K562 (cell line): Measurements from ENCODE around the gene TRIM3. TPM values are rescaled to one million over a fixed set of nuclear protein-coding genes. Genes with fewer than 3 reads are reported as not detected.

ENCODE experiments used
- CBFA2T2 ChIP-seq: fragments of 450-650 bp; conservative IDR thresholded peaks from 2 replicates; pipeline ENCODE4 v1.6.1; 2017; ENCODE audit warnings: mild to moderate bottlenecking
- EGR1 ChIP-seq: fragments of 450-650 bp; conservative IDR thresholded peaks from 2 replicates; pipeline ENCODE4 v1.6.1; 2017; ENCODE audit warnings: mild to moderate bottlenecking
- ESRRA ChIP-seq: fragments of 450-650 bp; IDR thresholded peaks from 2 replicates; pipeline ENCODE4 v1.6.1; 2014; ENCODE audit warnings: low read depth, mild to moderate bottlenecking, moderate library complexity, borderline replicate concordance
- ETV1 ChIP-seq: fragments of 450-650 bp; conservative IDR thresholded peaks from 2 replicates; pipeline ENCODE4 v1.6.1; 2016; ENCODE audit warnings: missing genetic modification characterization, control low read depth, low read depth, missing compliant biosample characterization
- HSF4 ChIP-seq: fragments of 250-450 bp; sonication (Bioruptor Pico); IDR thresholded peaks from 2 replicates; pipeline ENCODE4 v2.1.2; 2022; ENCODE audit warnings: mild to moderate bottlenecking, moderate library complexity, borderline replicate concordance
- RBBP5 ChIP-seq: fragments of 200-600 bp; sonication (generic); IDR thresholded peaks from 2 replicates; pipeline ENCODE4 v1.6.1; 2012; ENCODE audit warnings: borderline replicate concordance, mild to moderate bottlenecking, low read length, control low read depth, inconsistent platforms; ENCODE audit not compliant: insufficient read depth, poor library complexity, severe bottlenecking
- SIRT6 ChIP-seq: IDR thresholded peaks from one replicate; pipeline ENCODE4 v1.6.1; 2012; ENCODE audit warnings: low read depth, mild to moderate bottlenecking, control low read depth, inconsistent platforms, low read length, moderate library complexity
- ZFX ChIP-seq: sonication (generic); formaldehyde crosslinking; IDR thresholded peaks from 2 replicates; pipeline ENCODE4 v1.8.0; 2022; ENCODE audit warnings: mild to moderate bottlenecking, missing genetic modification reagents, moderate library complexity
- polyA plus RNA-seq, 8 experiments: library from polyadenylated mRNA; depleted of rRNA in 4 of 8; stranded (reverse) in 5 of 8; unstranded in 3 of 8; fragments of >200 nt; fragmentation: Nextera tagmentation in 2 of 8; fragmentation: Illumina TruSeq in 1 of 8; extraction: Ambion mirVana in 2 of 8; extraction: Trizol in 1 of 8; gene quantifications; 2 replicates each; pipeline versions ENCODE4 v1.2.1 to v1.2.3, GENCODE V29; 2011 to 2014; ENCODE audit warnings: inconsistent platforms in 1 of 8, missing spikeins in 1 of 8
- total RNA-seq, 7 experiments: library from RNA; depleted of rRNA in 6 of 7; stranded (reverse); fragments of >200 nt in 6 of 7; fragmentation: Illumina TruSeq in 2 of 7; extraction: Trizol in 2 of 7; gene quantifications; 2 replicates each; pipeline versions ENCODE4 v1.2.1 to v1.2.3, GENCODE V29; 2011 to 2021; ENCODE audit warnings: low replicate concordance in 1 of 7
- TF ChIP-seq, protein P1 (sequence below): sonication (generic); formaldehyde crosslinking; IDR thresholded peaks from 2 replicates; pipeline ENCODE4 v1.9.0; 2022; ENCODE audit warnings: mild to moderate bottlenecking, missing genetic modification reagents
- TF ChIP-seq, protein P2 (sequence below): sonication (generic); formaldehyde crosslinking; IDR thresholded peaks from 2 replicates; pipeline ENCODE4 v1.8.1; 2023; ENCODE audit warnings: mild to moderate bottlenecking, missing genetic modification reagents
- TF ChIP-seq, protein P3 (sequence below): fragments of 250-450 bp; sonication (Bioruptor Pico); IDR thresholded peaks from 2 replicates; pipeline ENCODE4 v1.5.0; 2021; ENCODE audit warnings: mild to moderate bottlenecking, borderline replicate concordance
- TF ChIP-seq, protein P4 (sequence below), 3 experiments: IDR thresholded peaks in 2 of 3; conservative IDR thresholded peaks in 1 of 3; 2 replicates each; pipeline ENCODE4 v1.5.1; 2011 to 2012; ENCODE audit warnings: low read length in 3 of 3, mild to moderate bottlenecking in 3 of 3, control low read depth in 2 of 3, improper control_type of control experiment in 1 of 3, inconsistent platforms in 1 of 3, low read depth in 1 of 3, mixed read lengths in 1 of 3, moderate library complexity in 1 of 3; ENCODE audit not compliant: insufficient read depth in 2 of 3
- TF ChIP-seq, protein P5 (sequence below): fragments of 450-650 bp; IDR thresholded peaks from 2 replicates; pipeline ENCODE4 v1.7.1; 2018; ENCODE audit warnings: mild to moderate bottlenecking, low read depth; ENCODE audit not compliant: partially characterized antibody

The TRIM3 gene
- total and polyA plus RNA-seq, 9 of the 15 experiments (the other 6 are each of a cell fraction or from before 2014, with no cell fraction given): 0.45 to 9.2 (median 4.7) TPM

DNA sequence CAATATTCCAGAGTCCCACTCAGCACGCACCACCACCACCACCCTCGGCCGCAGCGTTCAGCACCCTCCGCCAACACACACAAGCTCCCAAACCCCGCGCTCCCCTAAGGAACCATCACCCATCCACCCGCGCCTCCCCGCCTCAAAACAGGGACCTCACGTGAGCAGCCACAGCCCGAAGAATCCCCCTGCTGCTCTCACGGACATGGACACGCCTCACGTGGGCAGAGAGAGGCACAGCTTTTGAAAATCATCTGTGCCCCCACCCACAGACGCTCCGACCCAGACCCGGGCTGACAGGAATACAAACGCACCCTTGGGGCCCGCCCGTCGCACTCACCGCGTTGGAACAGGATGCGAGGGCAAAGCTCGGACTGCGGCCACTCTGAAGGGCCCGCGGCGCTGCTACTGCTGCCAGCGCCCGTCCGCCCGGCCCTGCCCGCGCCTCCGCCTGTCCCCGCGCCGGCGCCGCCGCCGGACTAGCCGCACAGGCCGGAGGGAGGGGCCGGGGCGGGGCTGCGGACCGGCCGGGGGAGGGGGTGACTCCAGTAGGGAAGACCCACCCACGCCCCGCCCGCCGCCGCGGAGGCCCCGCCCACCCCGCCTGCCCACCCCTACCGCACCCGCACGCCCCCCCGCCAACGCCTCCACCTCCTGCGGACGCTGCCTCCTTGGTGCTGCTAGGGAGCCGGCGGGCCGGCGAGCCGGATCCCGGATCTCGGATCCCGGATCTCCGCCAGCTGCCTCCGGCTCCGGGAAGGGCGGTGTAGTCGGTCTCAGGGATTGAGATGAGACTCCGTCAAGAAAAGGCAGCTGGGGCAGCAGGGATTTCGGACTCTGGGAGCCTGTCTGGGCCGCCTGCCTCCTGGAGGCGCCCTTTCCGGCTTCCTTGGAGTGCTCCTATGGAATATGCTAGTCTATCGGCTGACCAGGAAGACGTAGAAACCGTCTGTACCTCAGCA, at the start of gene TRIM3 (continued):
- TF ChIP-seq, protein P1, sequence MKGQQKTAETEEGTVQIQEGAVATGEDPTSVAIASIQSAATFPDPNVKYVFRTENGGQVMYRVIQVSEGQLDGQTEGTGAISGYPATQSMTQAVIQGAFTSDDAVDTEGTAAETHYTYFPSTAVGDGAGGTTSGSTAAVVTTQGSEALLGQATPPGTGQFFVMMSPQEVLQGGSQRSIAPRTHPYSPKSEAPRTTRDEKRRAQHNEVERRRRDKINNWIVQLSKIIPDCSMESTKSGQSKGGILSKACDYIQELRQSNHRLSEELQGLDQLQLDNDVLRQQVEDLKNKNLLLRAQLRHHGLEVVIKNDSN (CRISPR knock-in tag): peak; percentile 67
- TF ChIP-seq HSF4 (CRISPR knock-in tag) (no peak), ESRRA (0 out of 2 replicates have a peak, but pooled peaks have one; percentile 6), RBBP5 (peak; percentile 31), SIRT6 (peak; percentile 61), CBFA2T2 (no peak), EGR1 (peak; percentile 54), ETV1 (peak; percentile 49; the same call in 1 of the 2 replicates), ZFX (CRISPR knock-in tag) (peak; percentile 63)
- TF ChIP-seq, protein P2, sequence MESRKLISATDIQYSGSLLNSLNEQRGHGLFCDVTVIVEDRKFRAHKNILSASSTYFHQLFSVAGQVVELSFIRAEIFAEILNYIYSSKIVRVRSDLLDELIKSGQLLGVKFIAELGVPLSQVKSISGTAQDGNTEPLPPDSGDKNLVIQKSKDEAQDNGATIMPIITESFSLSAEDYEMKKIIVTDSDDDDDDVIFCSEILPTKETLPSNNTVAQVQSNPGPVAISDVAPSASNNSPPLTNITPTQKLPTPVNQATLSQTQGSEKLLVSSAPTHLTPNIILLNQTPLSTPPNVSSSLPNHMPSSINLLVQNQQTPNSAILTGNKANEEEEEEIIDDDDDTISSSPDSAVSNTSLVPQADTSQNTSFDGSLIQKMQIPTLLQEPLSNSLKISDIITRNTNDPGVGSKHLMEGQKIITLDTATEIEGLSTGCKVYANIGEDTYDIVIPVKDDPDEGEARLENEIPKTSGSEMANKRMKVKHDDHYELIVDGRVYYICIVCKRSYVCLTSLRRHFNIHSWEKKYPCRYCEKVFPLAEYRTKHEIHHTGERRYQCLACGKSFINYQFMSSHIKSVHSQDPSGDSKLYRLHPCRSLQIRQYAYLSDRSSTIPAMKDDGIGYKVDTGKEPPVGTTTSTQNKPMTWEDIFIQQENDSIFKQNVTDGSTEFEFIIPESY (CRISPR knock-in tag): no peak
- TF ChIP-seq, protein P3, sequence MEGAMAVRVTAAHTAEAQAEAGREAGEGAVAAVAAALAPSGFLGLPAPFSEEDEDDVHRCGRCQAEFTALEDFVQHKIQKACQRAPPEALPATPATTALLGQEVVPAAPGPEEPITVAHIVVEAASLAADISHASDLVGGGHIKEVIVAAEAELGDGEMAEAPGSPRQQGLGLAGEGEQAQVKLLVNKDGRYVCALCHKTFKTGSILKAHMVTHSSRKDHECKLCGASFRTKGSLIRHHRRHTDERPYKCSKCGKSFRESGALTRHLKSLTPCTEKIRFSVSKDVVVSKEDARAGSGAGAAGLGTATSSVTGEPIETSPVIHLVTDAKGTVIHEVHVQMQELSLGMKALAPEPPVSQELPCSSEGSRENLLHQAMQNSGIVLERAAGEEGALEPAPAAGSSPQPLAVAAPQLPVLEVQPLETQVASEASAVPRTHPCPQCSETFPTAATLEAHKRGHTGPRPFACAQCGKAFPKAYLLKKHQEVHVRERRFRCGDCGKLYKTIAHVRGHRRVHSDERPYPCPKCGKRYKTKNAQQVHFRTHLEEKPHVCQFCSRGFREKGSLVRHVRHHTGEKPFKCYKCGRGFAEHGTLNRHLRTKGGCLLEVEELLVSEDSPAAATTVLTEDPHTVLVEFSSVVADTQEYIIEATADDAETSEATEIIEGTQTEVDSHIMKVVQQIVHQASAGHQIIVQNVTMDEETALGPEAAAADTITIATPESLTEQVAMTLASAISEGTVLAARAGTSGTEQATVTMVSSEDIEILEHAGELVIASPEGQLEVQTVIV (CRISPR knock-in tag): 0 out of 2 replicates have a peak, but pooled peaks have one; percentile 64
- TF ChIP-seq, protein P4, sequence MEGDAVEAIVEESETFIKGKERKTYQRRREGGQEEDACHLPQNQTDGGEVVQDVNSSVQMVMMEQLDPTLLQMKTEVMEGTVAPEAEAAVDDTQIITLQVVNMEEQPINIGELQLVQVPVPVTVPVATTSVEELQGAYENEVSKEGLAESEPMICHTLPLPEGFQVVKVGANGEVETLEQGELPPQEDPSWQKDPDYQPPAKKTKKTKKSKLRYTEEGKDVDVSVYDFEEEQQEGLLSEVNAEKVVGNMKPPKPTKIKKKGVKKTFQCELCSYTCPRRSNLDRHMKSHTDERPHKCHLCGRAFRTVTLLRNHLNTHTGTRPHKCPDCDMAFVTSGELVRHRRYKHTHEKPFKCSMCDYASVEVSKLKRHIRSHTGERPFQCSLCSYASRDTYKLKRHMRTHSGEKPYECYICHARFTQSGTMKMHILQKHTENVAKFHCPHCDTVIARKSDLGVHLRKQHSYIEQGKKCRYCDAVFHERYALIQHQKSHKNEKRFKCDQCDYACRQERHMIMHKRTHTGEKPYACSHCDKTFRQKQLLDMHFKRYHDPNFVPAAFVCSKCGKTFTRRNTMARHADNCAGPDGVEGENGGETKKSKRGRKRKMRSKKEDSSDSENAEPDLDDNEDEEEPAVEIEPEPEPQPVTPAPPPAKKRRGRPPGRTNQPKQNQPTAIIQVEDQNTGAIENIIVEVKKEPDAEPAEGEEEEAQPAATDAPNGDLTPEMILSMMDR (IDR thresholded peaks at IDR 0.05 in 2 of 3, conservative IDR thresholded peaks at IDR 0.05 in 1 of 3; ENCODE audit: insufficient read depth in 2 of 3, low read depth in 1 of 3, low read length in 3 of 3): peak in 2 of 3 experiments; percentile 18 to 41; a peak in 4 of 6 replicates
- TF ChIP-seq, protein P5, sequence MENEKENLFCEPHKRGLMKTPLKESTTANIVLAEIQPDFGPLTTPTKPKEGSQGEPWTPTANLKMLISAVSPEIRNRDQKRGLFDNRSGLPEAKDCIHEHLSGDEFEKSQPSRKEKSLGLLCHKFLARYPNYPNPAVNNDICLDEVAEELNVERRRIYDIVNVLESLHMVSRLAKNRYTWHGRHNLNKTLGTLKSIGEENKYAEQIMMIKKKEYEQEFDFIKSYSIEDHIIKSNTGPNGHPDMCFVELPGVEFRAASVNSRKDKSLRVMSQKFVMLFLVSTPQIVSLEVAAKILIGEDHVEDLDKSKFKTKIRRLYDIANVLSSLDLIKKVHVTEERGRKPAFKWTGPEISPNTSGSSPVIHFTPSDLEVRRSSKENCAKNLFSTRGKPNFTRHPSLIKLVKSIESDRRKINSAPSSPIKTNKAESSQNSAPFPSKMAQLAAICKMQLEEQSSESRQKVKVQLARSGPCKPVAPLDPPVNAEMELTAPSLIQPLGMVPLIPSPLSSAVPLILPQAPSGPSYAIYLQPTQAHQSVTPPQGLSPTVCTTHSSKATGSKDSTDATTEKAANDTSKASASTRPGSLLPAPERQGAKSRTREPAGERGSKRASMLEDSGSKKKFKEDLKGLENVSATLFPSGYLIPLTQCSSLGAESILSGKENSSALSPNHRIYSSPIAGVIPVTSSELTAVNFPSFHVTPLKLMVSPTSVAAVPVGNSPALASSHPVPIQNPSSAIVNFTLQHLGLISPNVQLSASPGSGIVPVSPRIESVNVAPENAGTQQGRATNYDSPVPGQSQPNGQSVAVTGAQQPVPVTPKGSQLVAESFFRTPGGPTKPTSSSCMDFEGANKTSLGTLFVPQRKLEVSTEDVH: peak; percentile 19
